GM19438 (cell line): ENCODE data around the gene GJB2.

ENCODE experiments used
- ATAC-seq: cut with Tn5 transposase; IDR thresholded peaks from one replicate; pipeline ENCODE4 v1.9.1; 2021; ENCODE audit warnings: low read depth; ENCODE audit not compliant: unreplicated experiment

The GJB2 gene

GRCh38 chr13:20193162-20193906 lies 596 bp upstream of the GJB2 start:
- no peak for ATAC-seq

- no peak for ATAC-seq
Observed at GRCh38 chr13:20192158-20192835, 441 bp downstream of the GJB2 start.

DNA sequence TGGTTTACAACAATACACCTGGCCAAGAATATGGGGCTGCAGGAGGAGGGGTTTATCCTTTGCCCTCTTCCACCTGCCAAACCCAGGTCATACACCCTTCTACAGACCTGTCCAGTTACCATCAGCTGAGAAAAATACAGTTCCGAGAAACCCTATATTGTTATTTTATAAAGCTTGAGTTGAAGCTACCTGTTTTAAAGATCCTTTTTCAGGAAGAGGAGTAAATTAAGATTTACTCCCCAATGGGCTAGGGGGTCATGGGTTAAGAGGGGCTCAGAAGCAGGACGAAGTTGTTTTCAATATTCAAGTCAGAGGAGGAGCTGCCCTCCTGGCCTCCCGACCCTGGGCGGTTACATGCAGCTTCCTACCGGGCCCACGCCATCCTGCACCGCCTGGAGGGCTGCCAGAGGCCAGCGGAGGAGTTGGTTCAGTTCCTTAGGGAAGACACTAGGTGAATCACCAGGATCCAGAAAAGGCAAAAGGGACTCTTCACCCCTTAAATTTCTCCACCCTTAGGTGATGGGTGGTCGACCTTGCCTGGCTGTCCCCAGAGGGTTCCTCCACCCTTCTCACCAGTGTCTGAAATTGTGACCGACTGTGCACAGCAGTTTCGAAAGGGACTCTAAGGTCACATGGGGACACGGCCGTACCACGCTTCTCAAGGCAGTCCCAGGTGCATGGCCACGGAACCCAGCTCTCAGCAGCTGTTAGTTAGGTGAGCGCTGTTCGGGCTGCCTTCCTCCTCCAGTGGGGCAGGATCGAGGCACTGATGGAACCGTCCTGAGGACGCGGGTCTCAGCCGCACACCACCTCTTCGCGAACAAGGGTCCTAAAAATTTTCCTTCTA lies 1.2 kb downstream of the GJB2 start:
- ATAC-seq = no peak

DNA sequence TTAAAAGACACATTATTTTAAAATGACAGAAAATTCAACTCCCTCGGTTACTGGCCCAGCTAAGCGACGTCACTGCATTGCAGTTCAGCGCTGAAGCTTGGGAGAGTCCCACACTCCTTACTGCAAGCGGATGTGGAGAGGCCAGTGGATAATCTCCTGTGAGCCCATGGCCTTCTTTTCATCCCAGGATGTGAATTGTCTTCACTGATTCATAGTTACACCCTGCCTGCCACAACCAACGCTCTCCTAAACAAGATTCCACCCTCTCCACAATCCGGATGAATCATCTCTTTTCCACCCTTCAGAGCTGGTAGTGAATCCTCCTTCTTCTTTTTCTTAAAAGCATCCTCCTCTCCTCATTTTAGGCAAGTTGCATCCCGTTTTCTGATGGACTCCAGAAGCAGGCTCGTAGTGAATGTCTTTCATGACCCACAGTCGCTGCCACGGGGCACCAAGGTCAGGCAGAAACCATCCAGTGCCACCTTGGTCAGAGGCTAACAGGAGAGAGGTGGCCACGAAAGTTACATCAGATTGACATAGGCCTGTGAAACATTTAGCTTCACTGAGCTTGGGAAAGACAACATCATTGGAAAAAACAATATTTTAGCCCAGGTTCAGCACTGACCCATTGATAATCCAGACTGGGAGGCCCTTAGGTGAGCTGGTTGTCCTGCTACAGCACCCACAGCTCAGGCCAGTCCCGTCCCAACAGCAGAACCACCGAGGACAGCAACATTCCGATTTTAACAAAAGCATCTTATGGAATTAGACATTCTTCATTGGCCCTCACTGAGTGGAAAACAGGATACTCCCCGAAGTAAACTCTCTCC lies 2.0 kb downstream of the GJB2 start:
- no peak for ATAC-seq

GRCh38 chr13:20190076-20190475 lies 2.7 kb downstream of the GJB2 start:
- ATAC-seq = no peak

GRCh38 chr13:20188667-20189553 lies 3.8 kb downstream of the GJB2 start:
- ATAC-seq = no peak

GRCh38 chr13:20186771-20187170 lies 6.0 kb downstream of the GJB2 start:
- ATAC-seq = no peak

DNA sequence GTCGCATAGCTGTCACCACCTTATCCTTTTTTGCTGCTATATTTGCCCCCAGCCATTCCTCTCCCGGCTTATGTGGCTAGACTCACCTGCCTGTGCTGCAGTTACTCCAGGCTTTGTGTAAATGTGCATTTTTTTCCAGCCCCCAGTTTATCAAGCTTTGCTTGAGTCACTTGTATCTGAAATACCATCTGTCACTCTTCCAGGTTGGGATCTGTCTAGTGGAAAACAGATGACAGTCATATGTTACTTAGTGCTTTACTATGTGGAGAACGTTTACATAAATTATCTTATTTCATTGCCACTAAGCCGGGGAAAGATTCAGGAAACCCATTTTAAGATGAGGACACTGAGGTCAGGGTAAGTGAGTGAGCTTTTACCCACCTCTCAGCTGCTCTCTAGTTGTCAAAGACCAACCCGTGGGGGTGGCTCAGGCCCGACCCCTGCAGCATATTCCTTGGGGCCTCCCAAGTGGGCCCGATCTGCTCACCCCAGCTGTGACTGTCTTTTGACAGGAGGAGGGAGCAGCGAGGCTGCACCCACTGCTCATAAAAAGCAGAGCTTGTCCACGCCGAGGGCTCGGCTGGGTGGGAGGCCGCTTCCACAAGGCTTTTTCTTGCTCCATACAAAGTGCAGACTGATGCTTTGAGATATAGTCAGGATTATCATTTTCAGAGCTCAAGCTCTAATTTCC lies 7.2 kb downstream of the GJB2 start:
- ATAC-seq = no peak

GRCh38 chr13:20182231-20182846 lies 10.4 kb downstream of the GJB2 start:
- peak; percentile 93 for ATAC-seq

GRCh38 chr13:20181188-20181587 lies 11.6 kb downstream of the GJB2 start:
- no peak for ATAC-seq

GRCh38 chr13:20178156-20178555 lies 14.6 kb downstream of the GJB2 start:
- no peak for ATAC-seq

DNA sequence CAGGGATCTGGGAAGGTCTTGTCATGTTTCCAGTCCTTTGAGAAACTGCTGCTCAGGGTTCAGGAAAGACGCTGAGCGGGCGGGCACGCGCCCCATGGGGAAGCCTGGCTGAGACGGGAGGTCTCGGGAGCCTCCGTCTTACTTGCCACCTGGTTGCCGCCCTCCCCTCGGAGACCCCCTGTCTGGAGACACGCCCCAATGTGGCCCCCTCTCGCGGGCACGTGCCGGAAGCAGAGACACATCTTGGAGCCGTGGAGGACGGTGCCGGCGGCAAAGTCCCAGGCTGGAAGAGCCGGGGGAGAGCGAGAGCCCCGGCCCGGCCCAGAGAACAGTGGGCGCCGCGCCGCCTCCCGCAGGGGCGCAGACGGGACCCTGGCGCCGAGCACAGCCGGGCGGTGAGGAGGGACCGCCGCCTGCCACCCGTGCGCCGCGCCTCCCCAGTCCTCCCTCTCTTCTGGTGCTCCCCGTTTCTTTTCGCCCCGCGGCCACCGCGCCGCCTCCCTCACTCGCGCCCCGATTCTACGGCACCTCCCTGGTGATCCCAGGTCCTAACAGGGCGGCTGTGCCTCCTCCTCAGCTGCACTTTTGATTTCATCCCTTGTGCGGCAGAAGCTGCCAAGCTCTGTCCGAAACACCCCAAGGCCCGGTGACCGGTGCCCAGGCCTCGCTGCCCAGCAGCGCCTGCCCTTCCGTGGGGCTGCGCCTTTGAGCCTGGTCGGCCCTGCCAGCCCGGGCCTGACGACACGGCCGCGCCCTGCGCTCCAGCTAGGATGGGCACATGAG lies 15.5 kb downstream of the GJB2 start:
- ATAC-seq = no peak

GRCh38 chr13:20175907-20176652 lies 16.7 kb downstream of the GJB2 start:
- ATAC-seq = no peak

DNA sequence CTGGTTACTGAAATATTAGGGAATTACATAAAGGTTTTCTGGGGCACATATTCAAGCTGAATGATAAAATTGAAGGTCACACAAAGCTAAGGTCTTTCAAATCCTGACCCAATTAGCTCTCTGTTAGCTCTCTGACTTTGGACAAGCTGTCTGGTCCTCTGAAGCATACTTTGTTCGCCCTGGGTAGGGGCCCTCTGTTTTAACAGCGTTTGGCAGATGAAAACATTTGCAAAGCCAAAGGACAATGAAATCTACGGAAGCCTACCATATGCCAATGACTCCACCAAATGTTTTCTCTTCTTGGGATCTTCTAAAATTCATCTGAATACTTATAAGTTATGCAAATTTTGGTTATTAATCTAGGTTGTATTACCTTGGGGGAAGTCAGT lies 17.3 kb downstream of the GJB2 start:
- ATAC-seq = no peak

DNA sequence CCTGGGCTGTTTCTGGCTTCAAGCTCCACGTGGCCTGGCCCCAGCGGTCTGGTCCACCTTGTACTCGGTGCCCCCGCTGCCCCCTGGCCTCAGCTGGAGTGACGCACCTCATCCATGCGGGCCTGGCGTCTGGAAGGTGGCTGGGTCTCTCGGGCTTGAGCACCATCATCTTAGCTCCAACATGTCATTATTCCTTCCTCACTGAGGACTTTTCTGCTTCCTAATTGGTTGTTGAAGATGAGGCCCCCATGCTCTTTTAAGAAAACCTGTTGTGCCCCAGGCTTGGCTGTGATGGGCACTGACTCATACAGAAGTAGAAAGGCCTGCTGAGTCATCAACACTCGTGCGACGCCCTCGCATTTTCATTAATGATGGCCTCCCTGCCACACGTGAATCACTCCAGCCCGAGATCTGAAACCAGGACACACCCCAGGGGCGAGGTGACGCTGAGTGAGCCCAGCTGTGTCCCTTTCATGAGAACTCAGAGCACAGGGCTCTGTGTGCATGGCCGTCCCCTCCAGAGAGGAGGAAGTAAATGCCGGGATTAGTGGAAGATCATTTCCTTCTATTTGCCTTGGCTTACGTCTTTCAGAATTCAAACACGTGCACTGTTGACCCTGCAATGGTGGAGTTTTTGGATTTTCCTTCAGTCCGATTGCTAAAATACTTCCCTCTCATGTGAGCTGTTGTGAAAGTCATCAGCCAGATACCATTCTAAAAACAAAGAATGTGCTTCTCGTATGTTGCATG lies 17.9 kb downstream of the GJB2 start:
- ATAC-seq = no peak

GRCh38 chr13:20173116-20173746 lies 19.5 kb downstream of the GJB2 start:
- no peak for ATAC-seq
